MCF 10A (cell line): ENCODE data around the gene ALKBH1. TPM values are rescaled to one million over a fixed set of nuclear protein-coding genes. Genes with fewer than 3 reads are reported as not detected.
A peak's percentile ranks its signal among the peaks of the same experiment; 100 is the strongest.

ENCODE experiments used
- BruUV-seq: library from RNA; stranded (reverse); fragments of 400-500 nt; replicated peaks from 2 replicates; lab custom pipeline; 2021; lab: Mats Ljungman, UMichigan
- CTCF ChIA-PET: fragments of 300-600 bp; sonication (Branson Sonifier 250); formaldehyde crosslinking; extraction: SDS; loops from one replicate; lab custom pipeline; 2021; ENCODE audit warnings: antibody characterized with exemption, inconsistent platforms; lab: Yijun Ruan, JAX
- POLR2A ChIA-PET: fragments of 300-600, 350-650 bp; sonication (Branson Sonifier 250); formaldehyde crosslinking; extraction: SDS; loops from one replicate; lab custom pipeline; 2020; ENCODE audit warnings: antibody characterized with exemption, inconsistent platforms; lab: Yijun Ruan, JAX
- DNase-seq: peaks from one replicate; pipeline ENCODE4 v3.0.0-alpha.2; 2018; ENCODE audit not compliant: unreplicated experiment
- H3K27ac Mint-ChIP-seq: one replicate; pipeline ENCODE4 v1.8.0; 2022; ENCODE audit warnings: mild to moderate bottlenecking, low read depth, mixed read lengths; ENCODE audit not compliant: unreplicated experiment
- H3K27me3 Mint-ChIP-seq: one replicate; pipeline ENCODE4 v1.8.0; 2022; ENCODE audit warnings: mixed read lengths; ENCODE audit not compliant: insufficient read depth, unreplicated experiment
- H3K36me3 Mint-ChIP-seq: one replicate; pipeline ENCODE4 v1.8.0; 2022; ENCODE audit warnings: mild to moderate bottlenecking, moderate library complexity, mixed read lengths; ENCODE audit not compliant: insufficient read depth, unreplicated experiment
- H3K4me1 Mint-ChIP-seq: one replicate; pipeline ENCODE4 v1.8.0; 2022; ENCODE audit warnings: mixed read lengths; ENCODE audit not compliant: insufficient read depth, unreplicated experiment
- H3K4me3 Mint-ChIP-seq: one replicate; pipeline ENCODE4 v1.8.0; 2022; ENCODE audit warnings: mild to moderate bottlenecking, moderate library complexity, mixed read lengths; ENCODE audit not compliant: unreplicated experiment
- H3K9me3 Mint-ChIP-seq: one replicate; pipeline ENCODE4 v1.8.0; 2022; ENCODE audit warnings: mixed read lengths; ENCODE audit not compliant: unreplicated experiment
- intact Hi-C: fragments of 100-400 bp; cut with micrococcal nuclease; formaldehyde crosslinking; loops from 2 replicates; pipeline ENCODE4 v1.14.1; 2022
- total RNA-seq: library from RNA; stranded (reverse); gene quantifications from 2 replicates; pipeline ENCODE4 v1.2.3, GENCODE V29; 2022
- TF ChIP-seq, protein P1 (sequence below): fragments of 200-600 bp; IDR thresholded peaks from one replicate; pipeline ENCODE4 v1.8.0; 2022; ENCODE audit warnings: antibody characterized with exemption, mild to moderate bottlenecking; ENCODE audit not compliant: unreplicated experiment

Gene ALKBH1
- total RNA-seq, 1 experiment from 2014 or later: 14.4 TPM

DNA sequence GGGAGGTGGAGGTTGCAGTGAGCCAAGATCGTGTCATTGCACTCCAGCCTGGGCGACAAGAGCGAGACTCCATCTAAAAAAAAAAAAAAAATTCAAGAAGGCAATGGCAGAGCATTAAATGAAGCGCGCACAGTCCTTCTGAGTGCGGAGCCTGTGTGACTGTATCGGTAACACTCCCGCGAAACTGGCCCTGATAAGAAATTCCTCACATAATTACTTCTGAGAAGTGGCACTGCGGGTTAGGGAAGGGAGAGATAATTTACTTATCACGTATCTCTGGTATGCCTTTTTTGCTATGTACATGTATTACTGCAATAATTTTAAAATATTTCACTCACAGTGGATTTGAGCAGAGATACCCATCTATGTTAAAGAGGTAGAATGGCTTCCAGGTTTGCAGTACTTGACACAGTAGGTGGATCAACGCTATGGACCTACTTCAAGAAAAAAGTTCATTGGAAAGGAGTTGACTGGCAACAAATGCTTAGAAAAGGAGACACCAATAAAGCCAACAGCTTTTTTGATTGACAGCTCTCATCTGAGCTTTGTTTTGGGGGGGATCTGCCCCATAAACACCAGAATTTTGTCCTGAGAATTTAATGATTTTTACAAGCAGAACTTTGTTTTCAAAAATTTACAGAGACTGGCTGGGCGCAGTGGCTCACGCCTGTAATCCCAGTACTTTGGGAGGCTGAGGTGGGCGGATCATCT is 62.1 kb downstream of the ALKBH1 start:
- H3K9me3 Mint-ChIP-seq: no peaks in the 10 kb centered on the region
- TF ChIP-seq, protein P1, sequence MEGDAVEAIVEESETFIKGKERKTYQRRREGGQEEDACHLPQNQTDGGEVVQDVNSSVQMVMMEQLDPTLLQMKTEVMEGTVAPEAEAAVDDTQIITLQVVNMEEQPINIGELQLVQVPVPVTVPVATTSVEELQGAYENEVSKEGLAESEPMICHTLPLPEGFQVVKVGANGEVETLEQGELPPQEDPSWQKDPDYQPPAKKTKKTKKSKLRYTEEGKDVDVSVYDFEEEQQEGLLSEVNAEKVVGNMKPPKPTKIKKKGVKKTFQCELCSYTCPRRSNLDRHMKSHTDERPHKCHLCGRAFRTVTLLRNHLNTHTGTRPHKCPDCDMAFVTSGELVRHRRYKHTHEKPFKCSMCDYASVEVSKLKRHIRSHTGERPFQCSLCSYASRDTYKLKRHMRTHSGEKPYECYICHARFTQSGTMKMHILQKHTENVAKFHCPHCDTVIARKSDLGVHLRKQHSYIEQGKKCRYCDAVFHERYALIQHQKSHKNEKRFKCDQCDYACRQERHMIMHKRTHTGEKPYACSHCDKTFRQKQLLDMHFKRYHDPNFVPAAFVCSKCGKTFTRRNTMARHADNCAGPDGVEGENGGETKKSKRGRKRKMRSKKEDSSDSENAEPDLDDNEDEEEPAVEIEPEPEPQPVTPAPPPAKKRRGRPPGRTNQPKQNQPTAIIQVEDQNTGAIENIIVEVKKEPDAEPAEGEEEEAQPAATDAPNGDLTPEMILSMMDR: no peak
- intact Hi-C loops: no loop called here
- no peak overlapping the region for H3K4me3 Mint-ChIP-seq
- no peak for DNase-seq
- no peaks in the 10 kb centered on the region for H3K4me1 Mint-ChIP-seq
- H3K36me3 Mint-ChIP-seq: peaks cover 7% of the 10 kb centered on the region
- BruUV-seq: no TSS peak
- no peaks in the 10 kb centered on the region for H3K27me3 Mint-ChIP-seq
- ChIA-PET POLR2A (no interaction called here), CTCF (interaction anchor here (0.6 to 4.3 kb wide), 4 partner anchors 9 to 186 kb away, joined by 3 to 31 read pairs (median 4); no protein-coding TSS in a partner anchor)
- no peak overlapping the region for H3K27ac Mint-ChIP-seq

DNA sequence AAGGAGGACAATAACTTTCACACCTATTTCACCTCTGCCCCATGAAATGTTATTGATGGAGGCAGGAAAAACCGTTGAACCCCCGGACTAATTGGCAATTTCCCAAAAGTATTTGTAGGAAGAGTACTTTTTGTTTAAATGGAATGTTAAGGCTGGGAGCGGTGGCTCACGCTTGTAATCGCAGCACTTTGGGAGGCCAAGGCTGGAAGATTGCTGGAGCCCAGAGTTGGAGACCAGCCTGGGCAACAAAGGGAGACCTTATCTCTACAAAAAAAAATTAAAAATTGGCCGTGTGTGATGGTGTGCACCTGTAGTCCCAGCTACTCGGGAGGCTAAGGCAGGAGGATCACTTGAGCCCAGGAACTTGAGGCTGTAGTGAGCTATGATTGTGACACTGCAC is 65.4 kb downstream of the ALKBH1 start:
- Mint-ChIP-seq H3K36me3 (no peaks in the 10 kb centered on the region), H3K9me3 (no peaks in the 10 kb centered on the region), H3K4me1 (no peaks in the 10 kb centered on the region), H3K4me3 (peak overlapping the region; percentile 50), H3K27me3 (no peaks in the 10 kb centered on the region), H3K27ac (no peak overlapping the region)
- ChIA-PET POLR2A (no interaction called here), CTCF (no interaction called here)
- intact Hi-C loops: no loop called here
- DNase-seq: no peak
- TF ChIP-seq, protein P1: no peak
- no TSS peak for BruUV-seq

DNA sequence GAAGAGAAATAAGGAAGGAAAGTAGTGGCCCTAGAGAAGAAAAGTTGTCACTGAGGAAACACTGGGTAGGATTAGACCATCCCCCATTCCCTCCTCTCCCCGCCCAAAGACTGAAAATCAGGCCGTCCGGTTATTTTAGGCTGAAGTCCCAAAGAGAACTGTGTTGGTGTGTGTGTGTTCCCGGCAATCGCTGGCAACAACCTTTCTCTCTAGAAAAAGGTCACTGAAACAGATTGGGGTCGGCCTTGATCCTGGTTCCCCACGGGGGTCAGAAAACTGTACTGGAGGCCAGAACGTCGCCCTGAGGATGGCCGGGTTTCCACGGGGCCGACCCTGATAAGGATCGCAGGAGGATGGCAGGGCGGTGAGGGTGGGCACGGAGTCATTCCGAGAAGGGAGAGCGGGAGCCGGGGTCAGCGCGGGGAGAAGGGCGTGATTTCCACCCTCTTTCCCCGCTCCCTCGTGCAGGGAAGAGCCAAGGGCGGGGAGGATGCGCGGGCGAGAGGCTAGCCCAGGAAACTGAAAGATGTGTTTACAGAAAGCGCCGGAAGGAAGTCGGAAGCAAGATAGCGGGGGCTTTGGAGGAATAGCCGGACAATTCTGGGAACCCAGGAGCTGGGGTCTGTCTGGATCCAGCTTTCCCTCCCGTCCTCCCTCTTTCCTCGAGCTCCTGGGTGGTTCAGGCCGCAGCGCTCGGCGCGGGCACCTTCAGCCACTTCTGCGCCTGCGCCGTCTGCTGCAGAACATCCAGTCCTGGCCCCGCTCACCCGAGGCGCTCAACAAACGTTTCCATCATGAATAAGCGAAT is 66.1 kb downstream of the ALKBH1 start:
- no peaks in the 10 kb centered on the region for H3K4me1 Mint-ChIP-seq
- TF ChIP-seq, protein P1: no peak
- POLR2A ChIA-PET: no interaction called here
- peak overlapping the region; percentile 50 for H3K4me3 Mint-ChIP-seq
- H3K27me3 Mint-ChIP-seq: no peaks in the 10 kb centered on the region
- H3K9me3 Mint-ChIP-seq: no peaks in the 10 kb centered on the region
- peak; percentile 43 for DNase-seq
- CTCF ChIA-PET: interaction anchor here (0.7 kb wide), 1 partner anchor 13 kb away, joined by 3 read pairs; no protein-coding TSS in a partner anchor
- H3K27ac Mint-ChIP-seq: no peak overlapping the region
- H3K36me3 Mint-ChIP-seq: no peaks in the 10 kb centered on the region
- no TSS peak for BruUV-seq
- intact Hi-C loops: no loop called here
